Colon (tissue), 2 donors: ENCODE data around the gene CENPH.
"Not testable (repeated sequence)": the region's sequence is repeated elsewhere in the genome, so short reads cannot be mapped to it uniquely, and the experiment has no call there.

Experiments
- FAIRE-seq: peaks from 2 replicates; lab custom pipeline; 2012; peaks lifted over from hg19 to GRCh38; lab: Jason Lieb, UNC
- donor health status: control.
- donor health status: control.

CENPH gene

DNA sequence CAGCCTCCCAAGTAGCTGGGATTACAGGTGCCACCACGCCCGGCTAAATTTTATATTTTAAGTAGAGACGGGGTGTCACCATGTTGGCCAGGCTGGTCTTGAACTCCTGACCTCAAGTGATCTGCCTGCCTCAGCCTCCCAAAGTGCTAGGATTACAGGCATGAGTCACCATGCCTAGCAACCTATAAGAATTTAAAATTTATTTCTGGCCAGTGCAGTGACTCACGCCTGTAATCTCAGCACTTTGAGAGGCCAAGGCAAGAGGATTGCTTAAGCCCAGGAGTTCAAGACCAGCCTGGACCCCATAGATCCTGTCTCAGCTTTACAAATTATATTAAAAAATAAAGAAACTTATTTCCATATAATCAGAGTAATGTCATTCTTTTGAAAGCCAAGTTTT, 66.6 kb downstream of the CENPH start:
- not testable (repeated sequence) for FAIRE-seq

DNA sequence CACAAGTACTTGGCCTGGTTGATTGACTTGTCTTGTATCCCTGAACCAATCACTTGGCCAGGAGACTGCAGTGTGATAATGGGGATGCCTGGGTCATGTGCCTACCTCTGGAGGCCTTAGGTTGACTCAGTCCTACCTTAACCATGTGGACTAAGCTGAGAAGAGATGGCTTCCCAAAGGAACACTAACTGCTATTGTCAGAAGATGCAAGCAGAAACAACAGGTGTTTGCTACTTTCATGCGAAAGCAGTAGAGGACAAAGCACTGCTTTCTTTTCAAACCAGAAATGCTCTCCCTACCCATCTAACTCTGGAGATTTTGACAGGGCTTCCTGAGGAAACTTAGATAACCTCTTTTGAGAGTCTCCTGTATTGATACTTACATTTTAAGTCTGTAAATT, 68.2 kb downstream of the CENPH start:
- no peak for FAIRE-seq
